Activated T-cell treated with anti-CD3 and anti-CD28 coated beads for 24 hours (primary cell): ENCODE measurements around the gene SAMD4B.

Source experiments
- DNase-seq: peaks from one replicate; pipeline ENCODE4 v3.0.0-alpha.2; 2020; ENCODE audit warnings: low read depth

Gene SAMD4B

DNA sequence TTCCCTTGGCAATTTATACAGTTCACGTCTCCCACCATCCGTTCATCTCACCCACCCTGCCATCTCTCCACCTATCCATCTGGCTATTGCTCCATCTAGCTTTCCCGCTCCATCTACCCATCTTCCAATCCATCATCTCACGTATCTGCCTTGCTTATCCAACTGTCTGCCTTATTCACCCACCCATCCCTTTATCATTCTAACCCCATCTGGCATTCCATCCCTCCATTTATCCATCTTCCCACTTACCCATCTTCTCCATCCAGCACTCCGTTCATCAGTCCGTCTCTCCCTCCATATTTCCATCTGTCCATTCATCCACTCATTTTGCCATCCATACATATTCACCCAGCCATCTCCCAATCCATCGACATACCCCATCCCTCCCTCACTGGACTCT lies 83.5 kb downstream of the SAMD4B start:
- no peak for DNase-seq

DNA sequence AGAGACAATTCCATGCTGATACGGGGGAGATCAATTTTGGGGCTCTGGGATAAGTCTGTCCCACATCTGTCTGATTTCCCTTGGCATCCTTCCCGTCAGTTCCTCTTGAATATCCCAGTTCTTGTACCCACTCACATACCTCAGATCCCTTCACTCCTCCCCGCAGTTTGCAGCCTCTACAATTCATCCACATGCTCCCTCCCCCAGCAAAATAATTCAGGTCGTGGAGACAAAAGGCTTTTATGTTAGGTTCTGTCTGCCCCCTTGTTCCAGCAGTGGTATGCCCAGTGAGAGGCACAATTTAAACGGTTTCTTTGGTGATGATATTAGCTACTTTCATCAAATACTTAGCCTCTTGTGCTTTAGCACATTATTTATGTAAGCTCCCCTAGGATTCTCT lies 83.9 kb downstream of the SAMD4B start:
- DNase-seq: no peak

DNA sequence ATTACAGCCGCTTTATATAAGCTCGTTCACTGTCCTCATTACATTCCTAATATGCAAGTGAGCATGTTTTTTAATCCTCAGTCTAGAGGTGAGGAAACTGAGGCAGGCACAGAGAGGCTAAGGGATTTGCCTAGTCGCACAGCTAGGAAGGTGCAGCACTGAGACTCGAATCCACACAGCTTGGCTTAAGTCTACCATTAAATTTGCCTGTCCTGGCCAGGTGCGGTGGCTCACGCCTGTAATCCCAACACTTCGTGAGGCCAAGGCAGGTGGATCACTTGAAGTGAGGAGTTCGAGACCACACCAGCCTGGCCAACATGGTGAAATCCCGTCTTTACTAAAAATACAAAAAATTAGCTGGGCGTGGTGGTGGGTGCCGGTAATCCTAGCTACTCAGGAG lies 85.5 kb downstream of the SAMD4B start:
- no peak for DNase-seq

DNA sequence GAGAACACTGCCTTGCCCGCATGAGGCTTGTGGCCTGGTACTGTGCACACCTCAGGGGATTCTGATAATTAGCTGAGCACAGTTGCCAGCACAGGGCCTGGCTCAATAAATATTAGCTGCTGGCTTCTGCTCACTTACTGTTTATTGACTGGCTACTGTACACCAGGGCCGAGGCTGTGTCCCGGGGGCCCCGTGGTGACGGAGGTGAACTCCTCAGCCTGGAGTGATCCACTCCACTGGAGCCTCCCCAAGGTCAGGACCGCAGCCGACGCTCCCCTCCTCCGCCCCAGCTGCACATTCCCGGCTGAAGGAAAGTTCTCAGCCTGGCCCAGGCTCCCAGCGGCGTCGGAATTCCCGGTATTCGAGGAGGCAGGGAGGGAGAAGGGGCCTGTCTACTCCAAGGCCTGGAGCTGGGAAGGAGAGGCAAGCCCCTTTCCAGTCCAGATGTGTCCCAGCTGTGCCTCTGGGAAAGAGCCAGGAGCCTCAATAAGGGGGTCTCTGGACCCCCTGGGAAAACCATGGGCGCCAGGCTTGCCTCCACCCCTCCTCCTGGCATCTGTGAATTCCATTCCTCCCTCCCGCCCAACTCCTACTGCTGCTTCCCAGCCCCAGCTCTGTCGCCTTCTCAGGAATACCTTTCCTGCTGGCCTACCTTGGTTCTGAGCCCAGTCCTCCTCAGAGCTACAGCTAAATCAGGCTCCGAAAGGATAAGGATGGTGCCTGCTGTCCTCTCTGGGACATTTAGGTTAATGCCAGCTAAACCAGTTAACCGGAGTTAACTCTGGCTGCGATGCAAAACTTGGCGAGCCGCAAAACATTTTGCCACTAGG lies 86.3 kb downstream of the SAMD4B start:
- no peak for DNase-seq

DNA sequence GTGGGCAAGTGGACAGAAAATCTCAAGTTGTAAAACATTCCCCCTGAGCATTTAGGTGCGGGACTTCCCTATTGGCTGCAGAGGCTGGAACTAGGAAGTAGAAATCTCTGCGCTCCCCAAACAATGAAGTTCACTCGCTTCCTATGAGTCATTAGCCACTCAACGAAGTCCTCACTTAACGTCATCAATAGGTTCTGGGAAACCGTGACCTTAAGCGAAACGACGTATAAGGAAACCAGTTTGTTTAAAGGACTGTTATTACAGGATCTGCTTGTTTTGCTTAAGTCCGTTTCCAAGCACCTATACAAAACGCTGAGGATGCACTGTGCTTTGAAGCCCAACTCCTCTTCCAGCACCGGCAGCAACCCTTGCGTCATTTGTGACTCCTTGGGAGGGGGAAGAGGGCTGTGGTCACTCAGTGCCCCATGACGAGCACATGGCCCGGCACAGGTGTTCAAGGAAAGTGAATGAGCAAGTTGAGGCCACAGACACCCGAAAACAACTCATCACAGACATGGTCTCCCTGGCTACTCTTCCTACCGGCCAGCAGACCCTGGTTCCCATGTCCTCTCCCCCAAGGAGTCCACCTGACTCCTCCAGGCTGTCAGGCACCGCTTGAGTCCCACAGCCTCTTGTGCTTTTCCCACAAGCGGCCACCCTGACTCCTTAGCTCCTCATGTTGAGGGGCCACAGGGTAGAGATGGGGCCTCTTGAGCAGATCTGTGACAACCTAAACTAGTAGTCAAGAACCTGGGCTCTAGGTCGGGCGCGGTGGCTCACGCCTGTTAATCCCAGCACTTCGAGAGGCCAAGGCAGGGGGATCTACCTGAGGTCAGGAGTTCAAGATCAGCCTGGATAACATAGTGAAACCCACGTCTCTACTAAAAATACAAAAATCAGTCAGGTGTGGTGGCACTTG lies 88.7 kb downstream of the SAMD4B start:
- no peak for DNase-seq

DNA sequence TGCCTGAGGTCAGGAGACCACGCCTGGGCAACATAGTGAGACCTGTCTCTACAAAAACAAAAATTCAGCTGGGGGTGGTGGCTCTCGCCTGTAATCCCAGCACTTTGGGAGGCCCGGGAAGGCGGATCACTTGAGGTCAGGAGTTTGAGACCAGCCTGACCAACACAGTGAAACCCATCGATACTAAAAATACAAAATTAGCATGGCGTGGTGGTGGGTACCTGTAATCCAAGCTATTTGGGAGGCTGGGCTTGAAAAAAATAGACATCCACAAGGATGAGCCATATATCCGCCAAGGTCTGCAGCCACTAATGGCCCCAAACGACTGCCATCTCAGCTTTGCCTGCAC lies 90.4 kb downstream of the SAMD4B start:
- no peak for DNase-seq

DNA sequence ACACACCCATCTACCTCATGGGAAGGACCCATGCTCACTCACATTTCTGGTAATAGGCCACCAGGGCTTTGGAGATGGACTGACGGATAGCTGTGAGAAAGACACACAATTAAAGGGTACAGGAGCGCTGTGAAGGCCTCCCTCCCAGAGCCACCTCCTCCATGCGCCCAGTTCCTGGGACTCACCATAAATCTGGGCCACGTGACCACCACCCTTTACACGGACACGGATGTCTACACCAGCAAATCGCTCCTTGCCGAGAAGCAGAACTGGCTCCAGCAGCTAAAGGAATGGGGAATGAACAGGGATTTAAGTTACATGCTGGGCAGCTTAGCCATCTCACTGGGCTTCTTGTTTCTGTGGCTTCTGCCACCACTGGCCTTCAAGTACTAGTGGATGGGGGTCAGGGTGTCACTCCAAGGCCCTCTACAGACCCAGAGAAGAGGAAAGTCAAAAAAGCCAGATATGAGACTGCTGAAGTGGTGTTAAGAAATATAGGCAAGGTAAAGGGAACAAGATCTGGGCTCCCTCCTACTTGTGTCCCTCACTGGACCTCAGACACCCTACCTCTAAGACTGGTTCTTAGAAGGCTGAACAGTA lies 91.4 kb downstream of the SAMD4B start:
- DNase-seq: no peak

DNA sequence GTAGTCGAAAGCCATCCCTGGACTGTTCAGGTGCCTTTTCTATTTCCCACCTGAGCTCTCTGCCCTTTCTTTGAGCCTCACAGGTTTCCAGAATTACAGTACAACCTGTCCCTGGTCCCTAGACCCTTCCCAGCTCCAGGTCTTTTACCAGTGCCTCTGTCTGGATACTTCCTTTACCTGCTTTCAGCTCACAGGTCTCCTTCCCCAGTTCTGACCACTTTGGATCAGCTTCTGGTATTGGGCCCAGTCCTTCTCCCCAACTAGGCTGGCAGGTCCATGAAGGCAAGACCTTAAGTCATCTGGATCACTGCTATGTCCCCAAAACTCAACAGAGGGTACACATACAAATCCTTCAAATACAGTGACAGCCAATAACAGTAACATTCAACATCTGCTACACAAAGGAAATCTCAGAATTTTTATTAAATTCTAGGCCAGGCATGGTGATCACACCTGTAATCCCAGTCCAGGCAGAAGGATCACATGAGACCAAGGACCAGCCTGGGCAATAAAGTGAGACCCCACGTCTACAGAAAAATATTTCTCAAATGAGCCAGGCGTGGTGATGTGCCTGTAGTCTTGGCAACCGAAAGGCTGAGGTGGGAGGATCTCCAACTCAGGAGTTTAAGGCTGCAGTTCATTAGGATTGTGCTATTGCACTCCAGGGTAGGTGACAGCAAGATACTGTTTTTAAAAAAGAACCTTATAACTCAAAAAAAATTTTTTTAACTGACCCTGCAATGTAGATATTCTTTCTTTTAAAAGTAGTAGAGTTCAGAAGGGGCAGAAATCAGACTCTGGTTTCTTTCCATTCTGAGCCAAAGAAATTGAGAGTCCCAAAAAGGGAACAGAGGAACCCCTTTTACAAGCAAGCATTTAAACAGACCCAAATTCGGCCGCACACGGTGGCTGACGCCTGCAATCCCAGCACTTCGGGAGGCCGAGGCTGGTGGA lies 92.2 kb downstream of the SAMD4B start:
- DNase-seq: no peak
